PC-3 (cell line): ENCODE measurements around the gene OR6K6.

ENCODE experiments used
- CTCF ChIP-seq: fragments of 300-600 bp; sonication (generic); conservative IDR thresholded peaks from 2 replicates; pipeline ENCODE4 v1.5.1; 2017; ENCODE audit warnings: antibody characterized with exemption, low read depth, mild to moderate bottlenecking, low read length
- EZH2 ChIP-seq: fragments of 300-600 bp; sonication (generic); IDR thresholded peaks from one replicate; pipeline ENCODE4 v1.6.1; 2017; ENCODE audit warnings: antibody characterized with exemption, mild to moderate bottlenecking, low read length; ENCODE audit not compliant: unreplicated experiment

DNA sequence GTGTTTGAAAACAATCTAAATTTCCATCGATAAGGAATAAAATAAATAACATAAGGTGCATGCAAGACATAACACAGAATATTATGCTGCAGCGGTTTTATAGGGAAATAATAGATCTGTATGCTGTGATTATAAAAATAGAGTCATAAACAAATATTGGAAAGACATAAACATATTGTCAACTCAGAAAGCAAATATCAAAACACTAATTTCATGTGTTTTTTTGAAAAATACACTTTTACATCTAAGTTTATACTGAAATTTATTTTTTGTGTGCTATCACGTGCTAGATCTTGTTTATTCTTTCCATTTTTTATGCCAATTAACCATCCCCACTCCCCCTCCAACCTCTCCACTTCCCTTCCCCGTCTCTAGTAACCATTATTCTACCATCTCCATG is 43.4 kb upstream of the OR6K6 start:
- TF ChIP-seq CTCF = no peak
- TF ChIP-seq EZH2 = no peak
